Mesendoderm (in vitro differentiated cells): ENCODE data around the gene TRAPPC8.
"Not testable (repeated sequence)": the region's sequence is repeated elsewhere in the genome, so short reads cannot be mapped to it uniquely, and the experiment has no call there.

ENCODE experiments used
- DNase-seq: peaks from one replicate; pipeline ENCODE4 v3.0.0; 2013
- H2AK5ac ChIP-seq: 2 replicates; pipeline ENCODE4 v1.6.1; 2013; ENCODE audit warnings: low read length, inconsistent platforms
- H2BK120ac ChIP-seq: 2 replicates; pipeline ENCODE4 v1.6.1; 2013; ENCODE audit warnings: low read depth, mild to moderate bottlenecking, low read length, moderate library complexity, mixed read lengths
- H2BK15ac ChIP-seq: replicated peaks from 2 replicates; pipeline ENCODE4 v1.6.1; 2013; ENCODE audit warnings: low read depth, mild to moderate bottlenecking, moderate library complexity
- H2BK5ac ChIP-seq: 2 replicates; pipeline ENCODE4 v1.6.1; 2013; ENCODE audit warnings: low read length, inconsistent platforms
- H3K18ac ChIP-seq: 2 replicates; pipeline ENCODE4 v1.6.1; 2013; ENCODE audit warnings: mild to moderate bottlenecking, low read length, mixed read lengths
- H3K23ac ChIP-seq: one replicate; pipeline ENCODE4 v1.6.1; 2013; ENCODE audit warnings: low read length
- H3K27ac ChIP-seq: 2 replicates; pipeline ENCODE4 v1.5.1; 2013; ENCODE audit warnings: low read depth, mild to moderate bottlenecking, inconsistent platforms, low read length, moderate library complexity
- H3K27me3 ChIP-seq: 2 replicates; pipeline ENCODE4 v1.6.1; 2013; ENCODE audit warnings: low read length, control low read depth, mild to moderate bottlenecking, inconsistent platforms; ENCODE audit not compliant: insufficient read depth, poor library complexity
- H3K36me3 ChIP-seq: 2 replicates; pipeline ENCODE4 v1.6.1; 2013; ENCODE audit warnings: low read length, inconsistent platforms; ENCODE audit not compliant: control insufficient read depth, insufficient read depth
- H3K4ac ChIP-seq: one replicate; pipeline ENCODE4 v1.6.1; 2013; ENCODE audit warnings: low read depth, mild to moderate bottlenecking, low read length, moderate library complexity
- H3K4me1 ChIP-seq: 2 replicates; pipeline ENCODE4 v1.6.1; 2013; ENCODE audit warnings: low read depth, low read length, inconsistent platforms; ENCODE audit not compliant: control insufficient read depth
- H3K4me2 ChIP-seq: 2 replicates; pipeline ENCODE4 v1.6.1; 2013; ENCODE audit warnings: low read length
- H3K4me3 ChIP-seq: 2 replicates; pipeline ENCODE4 v1.5.1; 2013; ENCODE audit warnings: mild to moderate bottlenecking, low read length
- H3K56ac ChIP-seq: one replicate; pipeline ENCODE4 v1.6.1; 2013; ENCODE audit warnings: low read length
- H3K79me1 ChIP-seq: 2 replicates; pipeline ENCODE4 v1.6.1; 2013; ENCODE audit warnings: low read length, inconsistent platforms
- H3K79me2 ChIP-seq: 2 replicates; pipeline ENCODE4 v1.6.1; 2013; ENCODE audit warnings: mild to moderate bottlenecking, low read length; ENCODE audit not compliant: control insufficient read depth, insufficient read depth
- H3K9ac ChIP-seq: 2 replicates; pipeline ENCODE4 v1.6.1; 2013; ENCODE audit warnings: low read length, inconsistent platforms
- H4K5ac ChIP-seq: one replicate; pipeline ENCODE4 v1.6.1; 2013; ENCODE audit warnings: low read length
- H4K8ac ChIP-seq: one replicate; pipeline ENCODE4 v1.6.1; 2013; ENCODE audit warnings: low read depth, mild to moderate bottlenecking, control low read depth, low read length, moderate library complexity
- WGBS: extraction: QIAGEN DNeasy Blood & Tissue Kit; methylation state at CpG from one replicate; pipeline ENCODE4 v1.1.7; 2013; ENCODE audit warnings: low lambda C conversion rate, missing lambda C conversion rate; ENCODE audit not compliant: insufficient coverage; ENCODE audit errors: extremely low coverage; 5-methylcytosine and 5-hydroxymethylcytosine counted together

Gene TRAPPC8

GRCh38 chr18:31821545-31822171 lies 121.3 kb downstream of the TRAPPC8 start:
- Histone ChIP-seq H2AK5ac (no peak overlapping the region), H2BK15ac (peak overlapping the region; percentile 2), H4K5ac (no peak overlapping the region), H3K79me1 (no peaks in the 10 kb centered on the region), H3K4ac (peak overlapping the region; percentile 91), H3K4me2 (no peak overlapping the region), H3K56ac (peak overlapping the region; percentile 79), H3K18ac (peak overlapping the region; percentile 89), H3K27me3 (no peaks in the 10 kb centered on the region), H3K4me1 (peaks cover 2% of the 10 kb centered on the region), H3K79me2 (no peaks in the 10 kb centered on the region), H3K36me3 (no peaks in the 10 kb centered on the region), H3K23ac (no peak overlapping the region), H2BK120ac (no peak overlapping the region), H4K8ac (no peak overlapping the region), H2BK5ac (peak overlapping the region; percentile 60), H3K9ac (peak overlapping the region; percentile 41), H3K27ac (peak overlapping the region; percentile 49), H3K4me3 (no peak overlapping the region)
- no CpG with 5 or more reads among the region's 8 CpGs for WGBS
- DNase-seq, result peak; percentile 64

- H3K18ac ChIP-seq, result no peak overlapping the region
- no CpG with 5 or more reads among the region's 1 CpG for WGBS
Measured at GRCh38 chr18:31819925-31820229, 123.1 kb downstream of the TRAPPC8 start.

GRCh38 chr18:31819106-31819924 lies 123.6 kb downstream of the TRAPPC8 start:
- Histone ChIP-seq H3K9ac (no peak overlapping the region), H3K18ac (peak overlapping the region; percentile 98), H3K23ac (no peak overlapping the region), H3K79me2 (no peaks in the 10 kb centered on the region), H2BK5ac (peak overlapping the region; percentile 1), H3K27me3 (no peaks in the 10 kb centered on the region), H3K4me3 (no peak overlapping the region), H3K4ac (peak overlapping the region; percentile 94), H4K8ac (peak overlapping the region; percentile 81), H3K4me2 (no peak overlapping the region), H3K79me1 (no peaks in the 10 kb centered on the region), H2BK120ac (peak overlapping the region; percentile 85), H3K56ac (peak overlapping the region; percentile 3), H4K5ac (no peak overlapping the region), H3K36me3 (no peaks in the 10 kb centered on the region), H3K4me1 (peaks cover 2% of the 10 kb centered on the region), H2BK15ac (no peak overlapping the region), H3K27ac (peak overlapping the region; percentile 68), H2AK5ac (no peak overlapping the region)
- DNase-seq, result peak; percentile 90
- WGBS, result no CpG with 5 or more reads among the region's 11 CpGs

More at GRCh38 chr18:31819925-31820229, 123.1 kb downstream of the TRAPPC8 start:
- Histone ChIP-seq H3K56ac (no peak overlapping the region), H2BK15ac (no peak overlapping the region), H4K5ac (no peak overlapping the region), H3K4me3 (no peak overlapping the region), H3K79me2 (no peaks in the 10 kb centered on the region), H3K27ac (no peak overlapping the region), H3K4me1 (peaks cover 2% of the 10 kb centered on the region), H3K23ac (no peak overlapping the region), H2AK5ac (no peak overlapping the region), H3K79me1 (no peaks in the 10 kb centered on the region), H3K4ac (no peak overlapping the region), H3K27me3 (no peaks in the 10 kb centered on the region), H2BK120ac (no peak overlapping the region), H3K36me3 (no peaks in the 10 kb centered on the region), H3K4me2 (no peak overlapping the region), H3K9ac (no peak overlapping the region), H4K8ac (no peak overlapping the region), H2BK5ac (no peak overlapping the region)
- DNase-seq, result no peak

GRCh38 chr18:31814132-31814531 lies 128.8 kb downstream of the TRAPPC8 start:
- Histone ChIP-seq H3K18ac (no peak overlapping the region), H3K27me3 (no peaks in the 10 kb centered on the region), H3K56ac (no peak overlapping the region), H3K4me1 (no peaks in the 10 kb centered on the region), H3K36me3 (no peaks in the 10 kb centered on the region), H2BK15ac (no peak overlapping the region), H3K4me2 (no peak overlapping the region), H3K79me1 (no peaks in the 10 kb centered on the region), H4K8ac (no peak overlapping the region), H3K23ac (no peak overlapping the region), H3K9ac (no peak overlapping the region), H3K4ac (no peak overlapping the region), H2BK5ac (no peak overlapping the region), H3K4me3 (no peak overlapping the region), H2AK5ac (no peak overlapping the region), H3K79me2 (no peaks in the 10 kb centered on the region), H2BK120ac (no peak overlapping the region), H3K27ac (no peak overlapping the region), H4K5ac (no peak overlapping the region)
- no CpG with 5 or more reads among the region's 3 CpGs for WGBS
- no peak for DNase-seq

GRCh38 chr18:31810336-31811130 lies 132.4 kb downstream of the TRAPPC8 start:
- WGBS, result no CpG with 5 or more reads among the region's 7 CpGs
- DNase-seq, result peak; percentile 80
- not testable (repeated sequence) for H3K4me2 ChIP-seq, H3K79me2 ChIP-seq, H3K4me1 ChIP-seq, H4K5ac ChIP-seq, H3K9ac ChIP-seq, H3K79me1 ChIP-seq, H3K23ac ChIP-seq, H3K36me3 ChIP-seq, H3K4me3 ChIP-seq, H2BK15ac ChIP-seq, H2AK5ac ChIP-seq, H3K27me3 ChIP-seq
- Histone ChIP-seq H3K27ac (peak overlapping the region; percentile 87), H3K56ac (peak overlapping the region; percentile 64), H4K8ac (peak overlapping the region; percentile 97), H2BK5ac (peak overlapping the region; percentile 3), H2BK120ac (peak overlapping the region; percentile 51), H3K4ac (peak overlapping the region; percentile 91), H3K18ac (peak overlapping the region; percentile 69)
